Heart right ventricle (tissue), 16 donors: ENCODE data around the gene SYTL5. TPM values are rescaled to one million over a fixed set of nuclear protein-coding genes. Genes with fewer than 3 reads are reported as not detected.

Experiments used
- ATAC-seq, 8 donors: fragments of 200-7000 bp; cut with Tn5 transposase; one replicate each; pipeline ENCODE4 v1.9.1; 2020; ENCODE audit warnings: mild to moderate bottlenecking in 8 of 8, moderate library complexity in 8 of 8, moderate number of reproducible peaks in 1 of 8
- DNase-seq, 2 donors: peaks; one replicate each; pipeline ENCODE4 v3.0.0-alpha.2; 2020
- H3K27ac ChIP-seq, 10 donors: fragments of 200-600 bp; sonication (generic) in 2 of 10; one replicate each; pipeline versions ENCODE4 v1.5.0 to v1.8.0; 2020 to 2022; ENCODE audit warnings: mild to moderate bottlenecking in 3 of 10
- H3K27me3 ChIP-seq, 7 donors: fragments of 200-600 bp; one replicate each; pipeline ENCODE4 v1.8.0; 2021 to 2022; ENCODE audit warnings: mild to moderate bottlenecking in 2 of 7
- H3K36me3 ChIP-seq, 9 donors: fragments of 200-600 bp; sonication (generic) in 1 of 9; one replicate each; pipeline versions ENCODE4 v1.5.0 to v1.8.0; 2020 to 2022; ENCODE audit warnings: mild to moderate bottlenecking in 2 of 9
- H3K4me1 ChIP-seq, 9 donors: fragments of 200-600 bp; sonication (generic) in 1 of 9; one replicate each; pipeline versions ENCODE4 v1.5.0 to v1.8.0; 2020 to 2022; ENCODE audit warnings: mild to moderate bottlenecking in 4 of 9
- H3K4me3 ChIP-seq, 10 donors: fragments of 200-600 bp; sonication (generic) in 2 of 10; one replicate each; pipeline versions ENCODE4 v1.5.0 to v1.8.0; 2020 to 2022; ENCODE audit warnings: mild to moderate bottlenecking in 7 of 10, moderate library complexity in 2 of 10
- H3K9me3 ChIP-seq, 11 donors: fragments of 200-600 bp in 10 of 11; sonication (generic) in 2 of 11; one replicate each; pipeline versions ENCODE4 v1.5.0 to v1.8.0; 2013 to 2022; ENCODE audit warnings: mild to moderate bottlenecking in 2 of 11, control low read depth in 1 of 11, moderate library complexity in 1 of 11
- CTCF ChIP-seq, 9 donors: fragments of 200-600 bp; sonication (generic) in 2 of 9; IDR thresholded peaks; one replicate each; pipeline versions ENCODE4 v1.5.0 to v1.8.0; 2021 to 2022; ENCODE audit warnings: antibody characterized with exemption in 9 of 9, mild to moderate bottlenecking in 5 of 9, moderate library complexity in 1 of 9
- WGBS, 2 donors: extraction: QIAGEN DNeasy Blood & Tissue Kit; methylation state at CpG; one replicate each; pipeline ENCODE4 v1.1.7; 2013; ENCODE audit warnings: inconsistent platforms in 1 of 2; 5-methylcytosine and 5-hydroxymethylcytosine counted together
- intact Hi-C, 10 donors: fragments of 100-400 bp; cut with DNase I; formaldehyde crosslinking; loops; one replicate each; pipeline versions ENCODE4 v1.11.1 to v1.14.2; 2022
- polyA plus RNA-seq, 2 donors: library from polyadenylated mRNA; stranded (reverse); fragments of 200-250 nt; gene quantifications; one replicate each; pipeline ENCODE4 v1.2.3, GENCODE V29; 2013
- total RNA-seq, 10 donors: library from RNA; stranded (reverse); fragmentation: NEBNext Ultra II Directional in 3 of 10; extraction: Animal tissue kit (Norgen Biotek cat#: 25700) in 3 of 10; gene quantifications; one replicate each; pipeline versions ENCODE4 v1.2.1 to v1.2.4, GENCODE V29; 2021 to 2023
- donor health status: Arrhythmogenic right ventricular cardiomyopathy.
- donor health status: ischemic (EF 13 %, LVEDD 7.1; RV severe dilation, severe dysfunction).
- donor health status: healthy with polysubstance abuse.
- donor health status: DM: no; HTN: yes; CAD: no.
- donor health status: DM: no; HTN: no; CAD: no.
- donor health status: ischemic (EF 25% LVEDD 6.9; RV normal size, moderate dysfunction).
- donor health status: ischemic (EF 25% LVEDD 5.7; RV mildly dilated, moderate dysfunction).
- donor health status: healthy.
- donor health status: DM: yes; HTN: yes; CAD: no.
- donor health status: Ischemic cardiomyopathy.
- donor health status: ischemic (EF 35%, LVEDD 5.7; RV mildly dilated, moderate dysfunction).
- donor health status: nonischemic (EF 11% LVEDD 7.7; RV severe dilation, severe dysfunction).
- donor health status: DM: yes; HTN: yes; CAD: no.
- donor health status: PGD.
- donor health status: ischemic (EF 29% LVEDD 5.4; RV normal size, mild dysfunction).
- donor health status: nonischemic (EF 23%, LVEDD 6.1; RV moderate dilation, normal function).

Gene SYTL5
- total and polyA plus RNA-seq, 12 donors = 0.03 to 3.2 (median 0.45) TPM; not detected in 3

DNA sequence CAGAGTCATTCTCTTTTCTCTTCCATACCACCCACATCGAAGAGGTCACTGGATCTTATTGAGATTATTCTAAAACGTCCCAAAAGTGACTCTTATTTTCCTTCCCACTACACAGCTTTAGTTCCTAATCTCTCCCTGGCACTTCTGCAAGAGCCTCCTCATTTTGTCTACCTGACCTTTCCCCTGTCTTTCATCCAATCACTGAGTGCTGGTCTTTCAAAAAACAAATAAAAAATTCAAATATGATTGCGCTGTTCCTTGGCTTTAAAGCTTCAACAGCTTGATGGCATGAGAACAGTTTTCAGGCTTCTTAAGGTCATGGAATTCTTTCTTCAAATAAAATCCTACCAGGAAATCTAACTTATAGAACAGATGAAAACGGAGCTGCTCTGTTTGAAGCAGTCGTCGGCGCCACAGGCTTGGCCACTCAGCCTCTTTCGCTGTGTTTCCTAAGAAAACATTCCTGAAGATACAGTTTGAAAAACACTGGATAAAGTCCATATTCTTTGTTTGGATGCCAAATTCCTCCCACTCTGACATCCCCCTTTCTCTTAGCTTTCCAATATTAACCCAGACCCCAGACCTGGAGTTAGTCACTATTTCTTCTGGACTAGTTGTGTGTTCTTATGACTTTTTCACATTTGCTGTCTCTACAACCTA lies 12.5 kb downstream of the SYTL5 start:
- TF ChIP-seq CTCF (IDR thresholded peaks at IDR 0.05) = no peak
- Histone ChIP-seq H3K4me3 (no peak overlapping the region), H3K36me3 (no peaks in the 10 kb centered on the region), H3K27ac (no peak overlapping the region), H3K9me3 (no peaks in the 10 kb centered on the region), H3K27me3 (peaks cover 0 to 48% (median 0%) of the 10 kb centered on the region in 7 donors), H3K4me1 (no peaks in the 10 kb centered on the region)
- WGBS, 2 donors = 47 to 53% methylated on average over 8 of the region's 8 CpGs
- intact Hi-C loops = no loop called here
- DNase-seq (no peak), ATAC-seq (no peak)

GRCh38 chrX:38028300-38028699 lies 21.9 kb downstream of the SYTL5 start:
- Histone ChIP-seq H3K27me3 (peaks cover 0 to 38% (median 0%) of the 10 kb centered on the region in 7 donors), H3K4me3 (no peak overlapping the region), H3K9me3 (peaks cover 0 to 5% (median 0%) of the 10 kb centered on the region in 11 donors), H3K27ac (no peak overlapping the region), H3K4me1 (no peaks in the 10 kb centered on the region), H3K36me3 (no peaks in the 10 kb centered on the region)
- WGBS, 2 donors = 49 to 65% methylated on average over 1 of the region's 1 CpG
- intact Hi-C loops = no loop called here
- TF ChIP-seq CTCF (IDR thresholded peaks at IDR 0.05) = no peak
- DNase-seq = no peak
- ATAC-seq = no peak

DNA sequence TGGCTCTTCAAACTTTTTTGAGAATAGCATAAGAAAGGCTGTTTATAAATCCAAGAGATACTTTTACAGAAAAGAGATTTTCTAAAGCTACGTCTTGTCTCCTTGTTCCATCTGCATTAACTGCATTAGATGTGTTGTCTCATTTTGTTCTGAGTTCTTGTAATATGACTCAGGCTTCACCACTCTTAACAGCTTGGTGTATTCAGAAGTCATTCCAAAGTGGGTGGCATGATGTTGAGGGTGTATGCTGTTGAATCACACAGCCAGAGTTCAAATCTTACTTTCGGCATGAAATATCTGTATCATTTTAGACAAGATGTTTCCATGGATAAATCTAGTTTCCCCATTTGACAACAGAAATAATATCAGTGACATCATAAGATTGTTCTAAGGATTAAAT lies 30.1 kb downstream of the SYTL5 start:
- 90 to 93% methylated on average over 2 of the region's 2 CpGs for WGBS, 2 donors
- H3K4me1 ChIP-seq = no peaks in the 10 kb centered on the region
- no peaks in the 10 kb centered on the region for H3K9me3 ChIP-seq
- no peak overlapping the region for H3K27ac ChIP-seq
- intact Hi-C loops = no loop called here
- TF ChIP-seq CTCF (IDR thresholded peaks at IDR 0.05) = no peak
- H3K4me3 ChIP-seq = no peak overlapping the region
- peaks cover 0 to 19% (median 0%) of the 10 kb centered on the region in 7 donors for H3K27me3 ChIP-seq
- no peak for DNase-seq
- no peak for ATAC-seq
- no peaks in the 10 kb centered on the region for H3K36me3 ChIP-seq

DNA sequence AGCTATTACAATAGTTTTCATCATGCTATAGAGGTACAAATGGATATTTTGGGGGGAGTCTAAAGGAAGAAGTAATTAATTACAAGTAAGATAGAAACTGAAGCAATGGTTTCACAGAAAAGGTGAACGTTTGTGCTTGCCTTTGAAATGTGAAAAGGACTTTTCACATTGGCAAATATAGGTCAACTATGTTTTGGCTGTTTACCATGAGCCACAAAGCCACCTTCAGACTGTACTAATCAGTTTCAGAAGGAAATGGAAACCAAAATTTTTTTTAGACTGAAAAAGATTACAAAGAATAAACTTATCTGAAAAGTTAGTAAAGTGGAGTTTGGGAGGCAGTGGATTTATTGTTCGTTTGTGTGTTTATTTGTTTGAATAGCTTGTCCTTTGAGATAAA lies 32.1 kb downstream of the SYTL5 start:
- no peak overlapping the region for H3K4me3 ChIP-seq
- H3K9me3 ChIP-seq = no peaks in the 10 kb centered on the region
- H3K36me3 ChIP-seq = no peaks in the 10 kb centered on the region
- H3K4me1 ChIP-seq = no peaks in the 10 kb centered on the region
- H3K27ac ChIP-seq = no peak overlapping the region
- H3K27me3 ChIP-seq = peaks cover 0 to 14% (median 0%) of the 10 kb centered on the region in 7 donors
- intact Hi-C loops = no loop called here
- ATAC-seq (no peak), DNase-seq (no peak)
- TF ChIP-seq CTCF (IDR thresholded peaks at IDR 0.05) = no peak
- 69 to 75% methylated on average over 2 of the region's 2 CpGs for whole genome bisulfite sequencing, 2 donors
